Gastrocnemius medialis (tissue), 4 donors: ENCODE measurements around the gene EGR4. TPM values are rescaled to one million over a fixed set of nuclear protein-coding genes. Genes with fewer than 3 reads are reported as not detected.

Source experiments
- ATAC-seq, 2 donors: fragments of 150-250 bp; one replicate each; pipeline ENCODE4 v1.9.1; 2016
- DNase-seq, 2 donors: peaks; one replicate each; pipeline ENCODE4 v3.0.0-alpha.2; 2019
- H3K27ac ChIP-seq, 4 donors: fragments of 200-600 bp; sonication (generic); 1 replicate in 1 of 4; 2 replicates in 3 of 4; pipeline ENCODE4 v1.5.1; 2016 to 2018; ENCODE audit warnings: mild to moderate bottlenecking in 2 of 4, moderate library complexity in 1 of 4
- H3K27me3 ChIP-seq, 3 donors: fragments of 200-600 bp; sonication (generic) in 2 of 3; 1 replicate in 1 of 3; 2 replicates in 2 of 3; pipeline versions ENCODE4 v1.5.1 to v1.6.0; 2016 to 2019; ENCODE audit warnings: mild to moderate bottlenecking in 1 of 3, moderate library complexity in 1 of 3
- H3K36me3 ChIP-seq, 2 donors: fragments of 200-600 bp; sonication (generic) in 1 of 2; one replicate each; pipeline ENCODE4 v1.5.1; 2017 to 2018
- H3K4me1 ChIP-seq, 2 donors: fragments of 200-600 bp; sonication (generic) in 1 of 2; one replicate each; pipeline ENCODE4 v1.5.1; 2016 to 2017; ENCODE audit warnings: mild to moderate bottlenecking in 2 of 2
- H3K4me3 ChIP-seq, 4 donors: fragments of 200-600 bp; sonication (generic) in 3 of 4; 1 replicate in 1 of 4; 2 replicates in 3 of 4; pipeline ENCODE4 v1.5.1; 2016 to 2019; ENCODE audit warnings: mild to moderate bottlenecking in 2 of 4
- H3K9me3 ChIP-seq, 3 donors: fragments of 200-600 bp; sonication (generic) in 2 of 3; 1 replicate in 1 of 3; 2 replicates in 2 of 3; pipeline ENCODE4 v1.5.1; 2016 to 2019
- POLR2A ChIP-seq, 2 donors: fragments of 450-650 bp; IDR thresholded peaks; one replicate each; pipeline ENCODE4 v1.6.1; 2017; ENCODE audit warnings: antibody characterized with exemption in 2 of 2, mild to moderate bottlenecking in 2 of 2, moderate library complexity in 2 of 2
- in situ Hi-C, 4 donors: fragments of 200-750 bp; cut with MboI; loops; one replicate each; pipeline versions ENCODE4 v1.15.0 to v1.8.0; 2017; ENCODE audit warnings: low sequenced_read_pairs in 4 of 4
- intact Hi-C: fragments of 100-400 bp; cut with DNase I; formaldehyde crosslinking; loops from one replicate; pipeline ENCODE4 v1.15.1; 2023; ENCODE audit warnings: low total_unique reads
- total RNA-seq, 4 donors: library from RNA; depleted of rRNA; stranded (reverse); fragments of >200 nt; gene quantifications; one replicate each; pipeline versions ENCODE4 v1.1.0 to v1.2.3, GENCODE V29; 2016
- TF ChIP-seq, protein P1 (sequence below), 5 experiments: fragments of 450-650 bp in 3 of 5; fragments of 200-600 bp in 2 of 5; sonication (generic) in 2 of 5; IDR thresholded peaks in 4 of 5; conservative IDR thresholded peaks in 1 of 5; 1 replicate in 4 of 5; 2 replicates in 1 of 5; pipeline ENCODE4 v1.5.1; 2016 to 2019; ENCODE audit warnings: antibody characterized with exemption in 5 of 5, mild to moderate bottlenecking in 3 of 5, moderate library complexity in 3 of 5

EGR4 gene
- total RNA-seq, 4 donors from 2014 or later, result not detected

- H3K27me3 ChIP-seq, result no peaks in the 10 kb centered on the region
- H3K36me3 ChIP-seq, result peaks cover 0 to 60% of the 10 kb centered on the region in 2 donors
- no peaks in the 10 kb centered on the region for H3K9me3 ChIP-seq
- no peak for TF ChIP-seq POLR2A (IDR thresholded peaks at IDR 0.05)
- TF ChIP-seq, protein P1, sequence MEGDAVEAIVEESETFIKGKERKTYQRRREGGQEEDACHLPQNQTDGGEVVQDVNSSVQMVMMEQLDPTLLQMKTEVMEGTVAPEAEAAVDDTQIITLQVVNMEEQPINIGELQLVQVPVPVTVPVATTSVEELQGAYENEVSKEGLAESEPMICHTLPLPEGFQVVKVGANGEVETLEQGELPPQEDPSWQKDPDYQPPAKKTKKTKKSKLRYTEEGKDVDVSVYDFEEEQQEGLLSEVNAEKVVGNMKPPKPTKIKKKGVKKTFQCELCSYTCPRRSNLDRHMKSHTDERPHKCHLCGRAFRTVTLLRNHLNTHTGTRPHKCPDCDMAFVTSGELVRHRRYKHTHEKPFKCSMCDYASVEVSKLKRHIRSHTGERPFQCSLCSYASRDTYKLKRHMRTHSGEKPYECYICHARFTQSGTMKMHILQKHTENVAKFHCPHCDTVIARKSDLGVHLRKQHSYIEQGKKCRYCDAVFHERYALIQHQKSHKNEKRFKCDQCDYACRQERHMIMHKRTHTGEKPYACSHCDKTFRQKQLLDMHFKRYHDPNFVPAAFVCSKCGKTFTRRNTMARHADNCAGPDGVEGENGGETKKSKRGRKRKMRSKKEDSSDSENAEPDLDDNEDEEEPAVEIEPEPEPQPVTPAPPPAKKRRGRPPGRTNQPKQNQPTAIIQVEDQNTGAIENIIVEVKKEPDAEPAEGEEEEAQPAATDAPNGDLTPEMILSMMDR (IDR thresholded peaks at IDR 0.05 in 4 of 5, conservative IDR thresholded peaks at IDR 0.05 in 1 of 5), result no peak
- no peak overlapping the region for H3K27ac ChIP-seq
- intact Hi-C loops (no loop called here), in situ Hi-C loops (no loop called here)
- peaks cover 0 to 5% of the 10 kb centered on the region in 2 donors for H3K4me1 ChIP-seq
- ATAC-seq (no peak), DNase-seq (no peak)
- no peak overlapping the region for H3K4me3 ChIP-seq
Observed at GRCh38 chr2:73253901-73254300, 39.4 kb downstream of the EGR4 start.

DNA sequence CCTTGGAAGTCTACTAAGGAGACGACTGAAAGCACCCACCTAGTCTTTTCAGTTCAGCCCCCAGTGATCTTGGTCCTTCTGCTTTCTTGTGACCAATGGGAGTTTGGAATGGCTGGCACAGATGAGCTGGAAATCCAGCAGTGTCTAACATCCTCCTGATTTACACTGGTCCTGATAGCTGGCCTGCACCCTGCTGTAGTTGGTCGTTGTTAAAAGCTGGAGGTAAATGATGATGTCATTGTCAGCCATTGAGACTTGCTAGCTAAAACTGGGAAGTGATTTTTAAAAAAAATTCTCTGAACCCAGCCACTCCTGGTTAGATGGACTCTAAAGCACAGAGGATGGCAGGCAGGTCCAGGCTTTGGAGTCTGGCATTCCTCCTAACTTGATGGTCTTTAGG, 39.9 kb downstream of the EGR4 start:
- intact Hi-C loops (no loop called here), in situ Hi-C loops (no loop called here)
- peaks cover 0 to 65% of the 10 kb centered on the region in 2 donors for H3K36me3 ChIP-seq
- H3K4me3 ChIP-seq, result no peak overlapping the region
- no peaks in the 10 kb centered on the region for H3K9me3 ChIP-seq
- H3K27ac ChIP-seq, result no peak overlapping the region
- TF ChIP-seq POLR2A (IDR thresholded peaks at IDR 0.05), result no peak
- TF ChIP-seq, protein P1 (IDR thresholded peaks at IDR 0.05 in 4 of 5, conservative IDR thresholded peaks at IDR 0.05 in 1 of 5), result no peak
- ATAC-seq (no peak), DNase-seq (no peak)
- H3K27me3 ChIP-seq, result no peaks in the 10 kb centered on the region
- peaks cover 0 to 5% of the 10 kb centered on the region in 2 donors for H3K4me1 ChIP-seq

DNA sequence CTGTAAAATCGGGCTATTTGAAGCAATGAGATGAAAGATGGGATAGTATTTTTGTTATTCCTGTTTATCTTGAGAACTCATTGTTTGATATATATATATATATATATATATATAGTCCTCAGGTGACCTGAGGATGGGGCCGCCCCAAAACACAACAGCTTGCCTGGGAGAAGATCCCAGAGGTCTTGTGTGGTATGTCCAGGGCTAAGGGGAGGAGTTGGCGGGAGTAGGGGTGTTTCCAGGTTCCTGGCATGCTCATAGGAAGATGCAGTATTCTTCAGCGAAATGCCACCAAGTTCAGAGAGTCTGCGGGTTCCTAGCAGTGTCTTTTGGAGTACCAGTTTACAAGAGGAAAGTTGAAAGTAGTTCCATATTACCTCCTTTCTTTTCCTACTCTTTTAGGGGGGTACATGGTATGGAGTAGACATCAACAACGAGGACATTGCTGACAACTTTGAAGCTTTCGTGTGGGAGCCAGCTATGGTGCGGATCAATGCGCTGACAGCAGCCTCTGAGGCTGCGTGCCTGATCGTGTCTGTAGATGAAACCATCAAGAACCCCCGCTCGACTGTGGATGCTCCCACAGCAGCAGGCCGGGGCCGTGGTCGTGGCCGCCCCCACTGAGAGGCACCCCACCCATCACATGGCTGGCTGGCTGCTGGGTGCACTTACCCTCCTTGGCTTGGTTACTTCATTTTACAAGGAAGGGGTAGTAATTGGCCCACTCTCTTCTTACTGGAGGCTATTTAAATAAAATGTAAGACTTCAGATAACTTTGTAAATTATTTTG, 40.9 kb downstream of the EGR4 start:
- in situ Hi-C loops (no loop called here), intact Hi-C loops (no loop called here)
- Histone ChIP-seq H3K27ac (no peak overlapping the region), H3K36me3 (peaks cover 0 to 75% of the 10 kb centered on the region in 2 donors), H3K27me3 (no peaks in the 10 kb centered on the region), H3K4me3 (no peak overlapping the region), H3K4me1 (peaks cover 0 to 5% of the 10 kb centered on the region in 2 donors), H3K9me3 (no peaks in the 10 kb centered on the region)
- TF ChIP-seq, protein P1 (IDR thresholded peaks at IDR 0.05 in 4 of 5, conservative IDR thresholded peaks at IDR 0.05 in 1 of 5), result no peak
- TF ChIP-seq POLR2A (IDR thresholded peaks at IDR 0.05), result no peak
- no peak for ATAC-seq
- no peak for DNase-seq

GRCh38 chr2:73250872-73251846, 42.2 kb downstream of the EGR4 start:
- H3K36me3 ChIP-seq, result peaks cover 0 to 87% of the 10 kb centered on the region in 2 donors
- no peaks in the 10 kb centered on the region for H3K27me3 ChIP-seq
- no peaks in the 10 kb centered on the region for H3K9me3 ChIP-seq
- TF ChIP-seq, protein P1 (IDR thresholded peaks at IDR 0.05 in 4 of 5, conservative IDR thresholded peaks at IDR 0.05 in 1 of 5), result no peak
- TF ChIP-seq POLR2A (IDR thresholded peaks at IDR 0.05), result no peak
- peak; percentile 31 to 74 for DNase-seq
- peak; percentile 86 to 93 for ATAC-seq
- peaks cover 0 to 5% of the 10 kb centered on the region in 2 donors for H3K4me1 ChIP-seq
- no peak overlapping the region for H3K4me3 ChIP-seq
- in situ Hi-C loops, result no loop called here
- peak overlapping the region in 1 of 4 donors; percentile 22 for H3K27ac ChIP-seq
- intact Hi-C loops, result no loop called here
